GM12872 (cell line): ENCODE measurements around the gene DNAJA3.

Source experiments
- TF ChIP-seq, protein P1 (sequence below): IDR thresholded peaks from 3 replicates; pipeline ENCODE4 v1.5.1; 2011; ENCODE audit warnings: low read depth, mild to moderate bottlenecking, low read length, moderate library complexity; ENCODE audit not compliant: insufficient read depth

Gene DNAJA3

DNA sequence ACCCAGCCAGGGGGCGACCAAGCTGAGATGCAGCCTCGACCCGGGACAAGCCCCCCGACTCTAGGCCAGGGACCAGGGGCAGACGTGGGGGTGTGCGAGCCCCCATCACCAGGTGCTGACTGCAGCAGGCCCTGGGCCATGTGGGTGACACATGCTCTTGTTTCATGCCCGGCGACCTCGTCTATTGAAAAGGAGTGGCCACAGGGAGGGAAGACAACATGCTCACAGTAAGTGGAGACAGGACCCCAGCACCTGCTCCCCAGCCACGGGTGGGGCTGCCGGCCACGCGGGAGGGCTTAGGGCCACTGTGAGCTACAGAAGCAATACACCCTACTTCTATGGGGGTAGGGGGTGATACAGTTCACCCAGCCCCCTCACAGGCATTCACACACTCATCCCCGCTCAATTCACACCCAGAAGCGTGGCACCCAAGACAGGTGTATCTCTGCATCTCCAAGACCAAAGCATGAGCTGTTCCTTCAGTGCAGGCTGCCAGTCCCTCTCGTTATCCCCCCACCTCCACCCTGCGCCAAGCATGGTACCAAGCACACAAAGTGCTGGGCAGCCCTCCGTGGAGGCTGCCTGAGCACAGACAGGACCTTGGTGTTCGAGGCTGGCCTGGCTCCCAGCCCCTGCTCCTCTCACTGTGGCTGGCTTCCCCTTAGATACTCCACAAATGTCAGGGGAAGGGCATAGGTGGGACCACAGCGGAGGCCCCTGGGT lies 40.4 kb upstream of the DNAJA3 start:
- TF ChIP-seq, protein P1, sequence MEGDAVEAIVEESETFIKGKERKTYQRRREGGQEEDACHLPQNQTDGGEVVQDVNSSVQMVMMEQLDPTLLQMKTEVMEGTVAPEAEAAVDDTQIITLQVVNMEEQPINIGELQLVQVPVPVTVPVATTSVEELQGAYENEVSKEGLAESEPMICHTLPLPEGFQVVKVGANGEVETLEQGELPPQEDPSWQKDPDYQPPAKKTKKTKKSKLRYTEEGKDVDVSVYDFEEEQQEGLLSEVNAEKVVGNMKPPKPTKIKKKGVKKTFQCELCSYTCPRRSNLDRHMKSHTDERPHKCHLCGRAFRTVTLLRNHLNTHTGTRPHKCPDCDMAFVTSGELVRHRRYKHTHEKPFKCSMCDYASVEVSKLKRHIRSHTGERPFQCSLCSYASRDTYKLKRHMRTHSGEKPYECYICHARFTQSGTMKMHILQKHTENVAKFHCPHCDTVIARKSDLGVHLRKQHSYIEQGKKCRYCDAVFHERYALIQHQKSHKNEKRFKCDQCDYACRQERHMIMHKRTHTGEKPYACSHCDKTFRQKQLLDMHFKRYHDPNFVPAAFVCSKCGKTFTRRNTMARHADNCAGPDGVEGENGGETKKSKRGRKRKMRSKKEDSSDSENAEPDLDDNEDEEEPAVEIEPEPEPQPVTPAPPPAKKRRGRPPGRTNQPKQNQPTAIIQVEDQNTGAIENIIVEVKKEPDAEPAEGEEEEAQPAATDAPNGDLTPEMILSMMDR = no peak

DNA sequence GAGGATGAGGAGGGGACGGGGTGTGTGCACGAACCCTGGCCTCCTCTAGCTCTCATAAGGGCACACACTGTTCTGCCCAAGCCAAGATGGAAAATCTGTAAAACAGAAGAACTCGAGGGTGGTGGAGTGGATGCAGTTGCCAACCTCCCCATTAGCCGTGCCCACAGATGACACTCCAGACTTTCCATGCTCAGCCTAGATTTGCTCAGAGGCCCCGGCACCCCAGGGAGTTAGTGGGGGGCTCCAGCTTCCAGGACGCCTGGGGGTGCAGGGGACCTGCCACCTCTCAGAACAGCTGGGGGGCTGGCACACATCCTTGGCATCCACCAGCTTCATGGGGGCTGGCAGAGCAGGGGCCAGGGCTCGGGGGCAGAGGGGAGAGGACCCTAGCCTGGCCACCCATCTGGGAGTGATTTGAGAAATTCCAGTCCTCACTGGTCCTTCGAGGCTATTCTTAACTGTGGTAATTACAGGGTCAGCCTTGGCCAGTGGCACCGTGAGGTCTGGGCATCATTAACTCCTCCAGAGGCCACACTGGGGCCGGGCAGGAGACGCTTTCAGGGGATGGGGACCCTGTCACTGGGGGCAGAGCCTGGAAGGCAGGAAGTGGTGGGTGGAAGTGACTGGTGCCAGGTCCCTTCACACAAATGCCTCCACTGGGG lies 39.7 kb upstream of the DNAJA3 start:
- TF ChIP-seq, protein P1 = no peak

- TF ChIP-seq, protein P1 = no peak
Measured at GRCh38 chr16:4386451-4386805, 39.2 kb upstream of the DNAJA3 start.

DNA sequence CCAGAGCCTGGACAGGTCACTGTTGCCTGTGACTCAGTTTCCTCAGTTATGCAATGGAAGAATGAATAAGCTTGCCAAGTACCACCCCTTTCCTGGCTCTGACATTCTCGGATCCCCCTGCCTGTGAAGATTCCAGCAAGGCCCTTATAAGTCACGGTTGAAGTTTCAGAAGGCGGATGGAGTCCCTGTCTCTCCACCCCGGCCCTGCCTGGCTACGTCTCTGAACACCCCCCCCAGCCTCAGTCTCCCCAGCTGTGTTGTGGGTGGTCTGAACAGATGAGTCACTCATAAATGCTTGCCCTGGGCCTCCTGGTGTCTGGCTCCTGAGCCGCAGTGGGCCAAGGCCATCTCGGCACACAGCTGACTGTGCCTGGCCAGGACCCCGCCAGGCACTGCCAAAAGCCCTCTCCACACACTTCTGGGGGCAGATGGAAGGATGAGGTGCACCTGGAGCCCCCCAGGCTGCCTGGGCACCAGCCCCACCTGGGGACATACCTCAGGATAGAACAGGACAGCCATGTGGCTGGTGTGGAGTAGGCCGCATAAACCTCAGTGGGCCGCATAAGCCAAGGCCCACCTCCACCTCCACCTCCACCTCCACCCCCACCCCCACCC lies 38.6 kb upstream of the DNAJA3 start:
- TF ChIP-seq, protein P1 = no peak

DNA sequence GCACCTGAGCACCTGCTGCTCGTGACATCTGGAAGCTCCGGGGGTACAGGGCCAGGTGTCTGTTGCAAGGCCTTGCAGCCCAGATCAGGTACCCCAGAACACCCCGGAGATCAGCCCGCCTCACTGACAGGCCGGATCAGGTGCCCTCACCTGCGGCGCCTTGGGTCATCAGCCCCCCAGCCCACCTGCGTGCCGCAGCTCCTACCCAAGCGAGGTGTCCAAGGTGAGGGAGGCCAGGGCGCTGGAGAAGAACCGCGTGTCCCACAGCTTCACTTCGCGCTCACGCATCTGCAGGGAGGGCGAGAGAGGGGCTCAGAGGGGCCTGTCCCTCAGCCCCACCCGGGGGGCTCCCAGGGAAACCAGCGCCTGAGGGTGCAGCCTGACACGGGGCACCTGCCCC lies 37.9 kb upstream of the DNAJA3 start:
- TF ChIP-seq, protein P1 = no peak

GRCh38 chr16:4388271-4389021 lies 37.2 kb upstream of the DNAJA3 start:
- TF ChIP-seq, protein P1 = no peak
